ENCODE measurements around the gene PLEKHA7.

DNA sequence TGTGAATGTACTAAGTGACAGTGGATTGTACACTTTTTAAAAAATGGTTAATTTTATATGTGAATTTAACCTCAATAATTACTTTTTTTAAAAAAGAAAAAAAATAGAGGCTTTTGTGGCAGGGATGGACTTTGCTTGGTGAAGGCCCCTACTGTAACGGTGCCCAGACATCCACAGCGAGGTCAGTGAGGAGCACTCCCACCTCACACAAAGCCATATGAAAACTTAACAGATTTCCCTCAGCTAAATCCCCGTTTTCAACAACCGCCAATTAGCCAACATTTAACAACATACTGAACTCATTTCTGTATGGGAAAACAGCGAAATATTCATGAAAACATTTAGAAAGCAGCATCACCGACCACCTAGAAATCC lies 276.4 kb downstream of the PLEKHA7 start:
- TF ChIP-seq, protein P1, sequence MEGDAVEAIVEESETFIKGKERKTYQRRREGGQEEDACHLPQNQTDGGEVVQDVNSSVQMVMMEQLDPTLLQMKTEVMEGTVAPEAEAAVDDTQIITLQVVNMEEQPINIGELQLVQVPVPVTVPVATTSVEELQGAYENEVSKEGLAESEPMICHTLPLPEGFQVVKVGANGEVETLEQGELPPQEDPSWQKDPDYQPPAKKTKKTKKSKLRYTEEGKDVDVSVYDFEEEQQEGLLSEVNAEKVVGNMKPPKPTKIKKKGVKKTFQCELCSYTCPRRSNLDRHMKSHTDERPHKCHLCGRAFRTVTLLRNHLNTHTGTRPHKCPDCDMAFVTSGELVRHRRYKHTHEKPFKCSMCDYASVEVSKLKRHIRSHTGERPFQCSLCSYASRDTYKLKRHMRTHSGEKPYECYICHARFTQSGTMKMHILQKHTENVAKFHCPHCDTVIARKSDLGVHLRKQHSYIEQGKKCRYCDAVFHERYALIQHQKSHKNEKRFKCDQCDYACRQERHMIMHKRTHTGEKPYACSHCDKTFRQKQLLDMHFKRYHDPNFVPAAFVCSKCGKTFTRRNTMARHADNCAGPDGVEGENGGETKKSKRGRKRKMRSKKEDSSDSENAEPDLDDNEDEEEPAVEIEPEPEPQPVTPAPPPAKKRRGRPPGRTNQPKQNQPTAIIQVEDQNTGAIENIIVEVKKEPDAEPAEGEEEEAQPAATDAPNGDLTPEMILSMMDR (IDR thresholded peaks at IDR 0.05; ENCODE audit: low read depth, low read length), result no peak
- no peak for TF ChIP-seq POLR2A (IDR thresholded peaks at IDR 0.05; ENCODE audit: extremely low read depth, insufficient read length)
- TF ChIP-seq MYC (IDR thresholded peaks at IDR 0.05; ENCODE audit: low read depth, low read length), result no peak
- TF ChIP-seq, protein P2, sequence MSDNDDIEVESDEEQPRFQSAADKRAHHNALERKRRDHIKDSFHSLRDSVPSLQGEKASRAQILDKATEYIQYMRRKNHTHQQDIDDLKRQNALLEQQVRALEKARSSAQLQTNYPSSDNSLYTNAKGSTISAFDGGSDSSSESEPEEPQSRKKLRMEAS (IDR thresholded peaks at IDR 0.05; ENCODE audit: low read depth, low read length), result no peak
